ENCODE data around the gene PAQR5. TPM values are rescaled to one million over a fixed set of nuclear protein-coding genes. Genes with fewer than 3 reads are reported as not detected.
"Not testable (repeated sequence)": the region's sequence is repeated elsewhere in the genome, so short reads cannot be mapped to it uniquely, and the experiment has no call there.

The PAQR5 gene
- total RNA-seq, 1 donor from 2014 or later = 0.13 TPM

DNA sequence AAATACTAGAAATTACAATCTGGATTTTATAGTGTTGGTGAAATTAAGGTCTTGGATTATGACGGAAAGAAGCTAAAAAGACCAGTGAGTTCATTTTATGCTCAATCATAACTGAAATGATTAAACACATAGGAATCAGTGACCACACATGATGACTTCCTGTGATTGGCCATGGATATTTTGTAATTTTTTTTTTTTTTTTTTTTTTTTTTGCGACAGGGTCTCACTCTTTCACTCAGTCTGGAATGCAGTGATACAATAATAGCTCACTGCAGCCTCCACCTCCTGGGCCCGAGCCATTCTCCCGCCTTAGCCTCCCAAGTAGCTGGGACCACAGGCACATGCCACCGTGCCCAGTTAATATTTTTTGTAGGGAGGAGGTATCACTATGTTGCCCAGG is 47.4 kb downstream of the PAQR5 start:
- no peak for DNase-seq (ENCODE audit: low read depth, low spot score)

DNA sequence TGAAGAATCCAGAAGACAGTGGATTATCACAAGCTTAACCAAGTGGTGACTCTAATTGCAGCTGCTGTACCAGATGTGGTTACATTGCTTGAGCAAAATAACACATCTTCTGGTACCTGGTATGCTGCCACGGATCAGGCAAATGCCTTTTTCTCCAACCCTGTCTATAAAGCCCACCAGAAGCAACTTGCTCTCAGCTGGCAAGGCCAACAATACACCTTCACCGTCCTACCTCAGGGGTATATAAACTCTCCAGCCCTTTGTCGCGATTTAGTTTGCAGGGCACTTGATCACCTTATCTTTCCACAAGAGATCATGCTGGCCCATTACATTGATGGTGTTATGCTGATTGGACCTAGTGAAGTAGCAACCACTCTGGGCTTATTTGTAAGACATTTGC is 52.6 kb downstream of the PAQR5 start:
- no peak for DNase-seq (ENCODE audit: low read depth, low spot score)

GRCh38 chr15:69351884-69352283 is 53.2 kb downstream of the PAQR5 start:
- no peak for DNase-seq (ENCODE audit: low read depth, low spot score)

DNA sequence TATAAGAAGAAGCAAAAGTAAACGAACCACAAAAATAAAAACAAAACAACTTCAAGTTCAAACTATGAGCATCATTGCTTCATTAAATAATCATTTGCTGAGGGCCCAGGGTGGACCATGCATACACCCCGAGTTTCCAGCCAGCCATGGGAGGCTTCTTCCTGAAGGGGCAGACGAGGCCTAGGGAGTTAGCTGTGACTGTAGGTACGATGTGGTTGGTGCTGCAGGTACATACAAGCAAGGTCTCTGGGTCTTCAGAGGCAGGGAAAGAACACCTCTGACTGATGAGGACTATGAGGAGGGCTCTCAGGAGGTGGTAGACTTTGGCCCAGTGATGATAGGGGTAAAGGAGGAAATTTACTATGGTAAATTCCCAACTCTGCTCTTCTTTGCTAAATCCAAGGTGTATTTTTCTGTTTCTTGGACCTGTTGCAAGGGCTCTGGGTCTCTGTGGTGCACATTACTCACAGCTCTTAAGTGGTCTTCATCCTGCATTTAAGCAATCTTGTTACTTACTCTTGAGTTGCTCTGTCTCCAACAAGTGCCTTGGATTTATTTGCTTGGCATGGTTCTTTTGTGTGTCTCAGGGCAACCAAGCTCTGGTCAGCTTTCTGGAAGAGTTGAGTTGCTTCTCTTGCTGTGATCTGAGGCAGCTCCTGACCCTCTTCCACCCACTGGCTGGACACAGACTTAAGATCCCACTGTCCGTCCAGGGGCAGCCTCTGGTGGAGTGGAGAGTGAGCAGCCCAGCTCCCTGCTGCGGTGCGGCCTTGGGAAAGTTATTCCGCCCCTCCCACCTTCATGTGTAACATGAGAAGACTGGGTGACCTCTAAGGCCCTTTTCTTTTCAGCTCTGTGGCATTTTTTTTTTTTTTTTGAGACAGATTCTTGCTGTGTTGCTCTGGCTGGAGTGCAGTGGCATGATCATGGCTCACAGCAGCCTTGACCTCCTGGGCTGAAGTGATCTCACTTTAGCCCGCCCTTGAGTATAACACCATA is 59.4 kb downstream of the PAQR5 start:
- no peak for DNase-seq (ENCODE audit: low read depth, low spot score)

- DNase-seq (ENCODE audit: low read depth, low spot score) = no peak
Observed at GRCh38 chr15:69358850-69359249, 60.1 kb downstream of the PAQR5 start.

DNA sequence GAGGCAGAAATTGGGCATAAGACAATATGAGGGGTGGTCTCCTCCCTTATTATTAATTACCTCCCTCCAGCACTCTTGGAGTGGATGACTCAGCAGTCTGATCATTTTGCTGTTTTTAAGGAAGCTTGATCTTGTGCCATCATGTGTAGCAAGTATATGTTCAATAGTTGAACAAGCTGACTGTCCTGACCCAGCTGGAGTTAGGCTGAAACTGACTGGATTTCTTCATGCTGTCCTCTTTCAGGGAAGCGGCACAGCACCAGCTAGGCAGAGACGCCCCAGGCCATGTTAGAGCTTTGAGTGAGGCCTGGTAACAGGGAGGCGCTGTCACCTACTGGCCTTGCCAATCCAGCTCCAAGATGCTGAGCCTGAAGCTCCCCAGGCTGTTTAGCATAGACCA is 61.0 kb downstream of the PAQR5 start:
- DNase-seq (ENCODE audit: low read depth, low spot score) = no peak

- DNase-seq (ENCODE audit: low read depth, low spot score) = no peak
Observed at GRCh38 chr15:69360642-69361041, 61.9 kb downstream of the PAQR5 start.

DNA sequence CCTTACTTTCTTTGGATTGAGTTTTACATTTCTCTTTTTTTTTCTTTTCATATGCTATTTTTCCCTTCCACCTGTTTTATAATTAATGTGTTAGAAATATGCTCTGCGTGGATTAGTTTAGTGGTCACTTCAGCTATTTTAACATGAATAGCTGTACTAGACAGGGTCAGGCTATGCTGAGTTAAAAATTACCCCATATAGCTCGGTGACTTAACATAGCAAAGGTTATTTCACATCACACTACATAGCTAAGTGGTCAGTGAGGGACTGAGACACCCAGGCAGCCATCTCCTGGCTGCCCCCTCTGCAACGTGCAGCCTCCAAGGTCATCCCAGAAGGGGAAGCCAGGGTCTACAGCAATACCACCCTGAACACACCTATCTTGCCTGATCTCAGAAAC is 68.5 kb downstream of the PAQR5 start:
- no peak for DNase-seq (ENCODE audit: low read depth, low spot score)

GRCh38 chr15:69369631-69370030 is 70.9 kb downstream of the PAQR5 start:
- no peak for DNase-seq (ENCODE audit: low read depth, low spot score)

GRCh38 chr15:69373406-69373805 is 74.7 kb downstream of the PAQR5 start:
- no peak for DNase-seq (ENCODE audit: low read depth, low spot score)

GRCh38 chr15:69375151-69375790 is 76.6 kb downstream of the PAQR5 start:
- DNase-seq (ENCODE audit: low read depth, low spot score) = no peak

DNA sequence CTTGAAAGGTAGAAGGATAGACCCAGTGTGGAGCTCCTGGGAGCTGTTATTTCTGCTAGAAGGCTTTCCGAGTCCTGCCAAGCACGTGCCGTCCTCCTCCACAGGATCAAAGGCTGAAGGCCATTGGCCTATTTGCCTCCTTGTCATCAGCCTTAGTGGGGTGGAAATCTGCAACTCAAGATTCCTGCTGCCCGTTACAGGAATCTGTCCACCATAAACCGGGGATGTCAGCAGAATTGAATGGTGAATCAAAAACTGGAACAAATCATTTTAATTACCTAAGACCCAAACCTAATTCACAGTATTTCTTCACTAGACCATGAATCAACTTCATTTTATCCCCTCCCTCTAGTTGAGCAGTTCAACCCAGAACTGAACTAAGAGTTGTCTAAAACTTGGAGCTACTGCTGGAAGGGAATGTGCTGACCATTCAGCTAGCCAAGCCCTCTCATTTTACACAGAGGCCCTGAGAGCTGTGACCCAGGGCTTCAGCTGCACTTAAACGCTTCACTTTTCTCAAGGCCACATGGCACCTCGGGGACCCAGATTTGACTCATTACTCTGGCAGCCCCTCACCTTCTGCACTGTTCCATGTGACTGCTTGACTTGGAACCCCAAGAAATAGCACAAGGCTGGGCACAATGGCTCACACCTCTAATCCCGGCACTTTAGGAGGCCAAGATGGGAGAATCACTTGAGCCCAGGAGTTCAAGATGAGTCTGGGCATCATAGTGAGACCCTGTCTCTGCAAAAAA is 78.7 kb downstream of the PAQR5 start:
- no peak for DNase-seq (ENCODE audit: low read depth, low spot score)

DNA sequence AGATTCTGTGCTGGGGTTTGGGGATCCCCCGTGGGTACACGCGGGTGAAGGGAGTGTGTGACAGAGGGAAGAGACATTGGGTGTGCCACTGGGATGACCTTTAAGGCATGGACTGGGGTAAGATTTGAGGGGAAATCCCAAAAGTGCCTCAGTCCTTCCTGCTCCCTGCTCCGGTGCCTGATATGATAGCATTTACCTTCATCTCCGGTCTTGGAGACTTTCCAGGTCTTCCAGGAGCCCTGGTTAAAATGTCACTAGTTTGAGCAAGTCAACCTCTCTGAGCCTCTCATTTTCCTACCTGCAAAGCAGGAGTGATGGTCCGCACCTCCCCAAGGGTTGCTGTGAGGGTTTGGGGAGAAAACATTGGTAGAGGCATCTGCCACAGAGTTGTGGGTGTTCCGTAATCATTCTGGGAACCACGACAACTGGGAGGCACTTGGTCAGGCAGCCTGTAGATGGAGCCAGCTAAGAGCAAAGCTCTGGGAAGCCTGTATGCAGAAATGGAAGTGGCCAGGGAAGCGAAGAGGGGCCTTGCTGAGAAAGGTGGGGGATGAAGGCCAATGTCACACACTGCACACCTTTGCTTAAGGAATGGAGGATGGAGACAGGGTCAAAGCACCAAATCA is 81.5 kb downstream of the PAQR5 start:
- no peak for DNase-seq (ENCODE audit: low read depth, low spot score)

DNA sequence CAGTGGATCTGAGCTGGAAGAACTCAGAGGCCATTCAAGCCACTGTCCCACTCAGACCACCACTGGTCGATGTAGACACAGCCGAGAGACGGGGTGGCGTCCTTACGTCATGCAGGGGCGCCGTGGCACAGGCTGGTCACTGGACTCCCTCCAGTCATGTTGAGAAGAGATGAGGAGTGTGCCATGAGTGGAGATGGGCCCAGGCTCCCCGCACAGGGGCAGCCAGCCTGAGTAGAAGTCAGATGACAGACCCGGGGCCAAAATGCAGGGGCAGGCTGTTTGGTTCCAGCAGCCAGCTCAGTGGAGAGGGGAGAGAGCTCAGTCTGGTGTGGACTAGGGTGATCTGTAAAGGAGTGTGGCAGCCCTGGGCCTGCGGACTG is 82.0 kb downstream of the PAQR5 start:
- DNase-seq (ENCODE audit: low read depth, low spot score) = no peak

DNA sequence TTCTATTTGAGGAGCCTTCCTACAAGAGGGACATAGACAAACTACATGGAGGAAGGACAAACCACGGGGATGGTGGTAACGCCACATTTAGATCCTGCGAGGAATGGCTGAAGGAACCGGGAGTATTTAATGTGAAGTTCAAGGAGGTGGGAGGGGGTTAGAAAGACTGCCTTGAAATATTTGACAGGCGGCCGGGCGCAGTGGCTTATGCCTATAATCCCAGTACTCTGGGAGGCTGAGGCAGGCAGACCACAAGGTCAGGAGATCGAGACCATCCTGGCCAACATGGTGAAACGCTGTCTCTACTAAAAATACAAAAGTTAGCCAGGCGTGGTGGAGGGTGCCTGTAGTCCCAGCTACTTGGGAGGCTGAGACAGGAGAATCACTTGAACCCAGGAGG is 83.5 kb downstream of the PAQR5 start:
- not testable (repeated sequence) for DNase-seq (ENCODE audit: low read depth, low spot score)

- not testable (repeated sequence) for DNase-seq (ENCODE audit: low read depth, low spot score)
Observed at GRCh38 chr15:69384066-69384465, 85.4 kb downstream of the PAQR5 start.

DNA sequence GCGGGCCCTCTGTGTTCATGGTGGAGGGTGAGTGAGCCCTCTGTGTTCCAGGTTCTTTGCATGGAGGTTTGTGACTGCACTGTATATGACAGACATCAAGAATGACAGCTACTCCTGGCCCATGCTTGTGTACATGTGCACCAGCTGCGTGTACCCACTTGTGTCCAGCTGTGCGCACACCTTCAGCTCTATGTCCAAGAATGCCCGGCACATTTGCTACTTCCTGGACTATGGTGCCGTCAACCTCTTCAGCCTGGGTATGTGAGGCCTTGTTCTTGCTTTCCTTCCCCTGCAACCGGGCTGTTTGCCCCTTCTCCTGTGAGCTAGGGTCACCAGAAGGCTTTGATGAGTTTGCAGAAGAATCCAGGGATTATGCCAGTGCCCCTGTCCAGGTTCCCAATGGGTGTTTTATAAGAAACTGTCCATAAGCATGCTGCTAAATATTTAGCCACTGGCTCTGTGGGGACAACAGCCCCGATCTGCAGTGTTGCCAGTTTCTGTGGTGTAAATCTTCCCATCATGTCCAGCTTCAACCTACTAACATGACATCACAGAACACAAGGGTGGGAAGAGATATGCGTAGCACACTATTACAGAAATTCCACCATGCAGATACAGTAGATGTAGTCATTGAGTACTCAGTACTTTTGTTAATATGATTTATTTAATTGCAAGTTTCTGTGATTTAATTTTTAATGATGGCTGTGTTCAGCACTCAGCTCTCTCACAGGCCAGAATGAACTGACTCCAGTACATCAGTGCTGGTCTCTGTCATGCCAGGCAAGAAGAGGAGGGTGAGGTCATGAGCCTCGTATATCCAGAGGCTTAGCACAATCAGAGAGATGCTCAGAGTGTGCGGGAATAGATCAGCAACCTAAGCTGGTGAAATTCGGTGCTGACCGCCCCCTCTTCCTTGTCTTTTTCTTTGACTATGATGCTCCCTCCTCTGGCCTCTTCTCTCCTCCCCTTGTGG is 86.2 kb downstream of the PAQR5 start:
- DNase-seq (ENCODE audit: low read depth, low spot score) = no peak

- no peak for DNase-seq (ENCODE audit: low read depth, low spot score)
Observed at GRCh38 chr15:69385831-69386230, 87.1 kb downstream of the PAQR5 start.

- no peak for DNase-seq (ENCODE audit: low read depth, low spot score)
Observed at GRCh38 chr15:69386284-69386683, 87.6 kb downstream of the PAQR5 start.

- no peak for DNase-seq (ENCODE audit: low read depth, low spot score)
Observed at GRCh38 chr15:69388260-69388705, 89.6 kb downstream of the PAQR5 start.
